NCI-H2081 treated with DMSO at 0.1 percent for 48 hours (cell line): ENCODE results near the gene SEZ6L2.

Experiments used
- DNase-seq: peaks from one replicate; lab custom pipeline; 2025; lab: John Stamatoyannopoulos, UW

Gene SEZ6L2

DNA sequence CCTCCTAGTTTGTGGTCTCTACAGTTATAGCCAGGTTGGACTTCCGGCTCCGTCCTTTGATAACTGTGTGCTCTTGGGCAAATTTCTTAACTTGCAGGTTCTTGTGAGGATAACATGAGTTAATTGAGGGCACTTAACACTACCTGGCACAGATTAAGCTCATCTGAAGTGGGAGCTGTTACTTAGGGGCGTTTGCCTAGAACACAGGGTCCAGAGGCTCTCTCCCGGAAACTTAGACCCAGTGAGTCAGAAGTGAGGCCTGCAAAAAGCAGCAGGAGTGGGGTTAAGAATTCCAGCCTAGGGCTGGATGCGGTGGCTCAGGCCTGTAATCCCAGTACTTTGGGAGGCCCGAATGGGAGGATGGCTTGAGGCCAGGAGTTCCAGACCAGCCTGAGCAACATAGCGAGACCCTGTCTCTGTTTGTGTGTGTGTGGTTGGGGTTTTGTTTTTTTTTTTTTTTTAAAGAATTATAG lies 77.7 kb downstream of the SEZ6L2 start:
- no peak for DNase-seq
